Stimulated activated naive CD8-positive, alpha-beta T cell treated with anti-CD3 and anti-CD28 coated beads, Interleukin-15, Interleukin-2, amounts not matched to agents 100 U/mL and 50 U/mL, for 24 hours (primary cell): ENCODE data around the gene NNMT.

Experiments
- ATAC-seq: fragments of 150-1000 bp; cut with Tn5 transposase; one replicate; pipeline ENCODE4 v1.10.0; 2021
- DNase-seq: peaks from one replicate; pipeline ENCODE4 v3.0.0; 2021

NNMT gene

DNA sequence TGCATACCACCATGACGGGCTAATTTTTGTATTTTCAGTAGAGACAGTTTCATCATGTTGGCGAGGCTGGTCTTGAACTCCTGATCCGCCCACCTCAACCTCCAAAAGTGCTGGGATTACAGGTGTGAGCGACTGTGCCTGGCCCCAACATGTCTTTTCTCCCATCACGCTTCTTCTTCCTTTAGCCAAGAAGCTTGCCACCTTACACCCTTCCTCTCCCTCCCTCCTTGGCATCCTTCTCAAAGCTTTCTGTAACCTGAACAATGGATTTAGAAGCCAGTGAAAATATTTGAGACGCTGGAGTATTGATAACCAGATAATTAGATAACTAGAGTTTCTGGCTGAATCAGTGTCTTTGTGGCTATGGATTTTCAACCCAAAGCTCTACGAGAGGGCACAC is 11.3 kb upstream of the NNMT start:
- ATAC-seq (no peak), DNase-seq (no peak)

DNA sequence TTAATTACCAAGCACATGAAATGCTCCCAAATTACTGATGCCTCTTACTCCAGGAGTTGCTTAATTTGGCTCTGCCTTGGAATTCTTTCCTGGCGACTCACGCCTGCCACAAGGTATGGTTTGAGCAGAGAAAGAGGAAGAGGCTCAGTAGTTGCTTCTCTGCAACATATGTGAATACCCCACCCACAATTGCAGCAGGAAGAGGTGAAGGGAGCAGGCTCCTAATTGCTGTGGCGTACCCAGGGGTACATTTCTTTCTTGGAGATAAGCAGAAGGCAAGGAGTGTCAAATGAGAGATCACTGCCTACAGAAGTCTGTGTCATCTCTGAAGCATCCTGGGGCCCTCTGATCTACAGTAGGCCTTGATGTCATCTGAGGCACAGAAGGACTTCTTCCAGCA is 10.6 kb upstream of the NNMT start:
- DNase-seq (no peak), ATAC-seq (no peak)

DNA sequence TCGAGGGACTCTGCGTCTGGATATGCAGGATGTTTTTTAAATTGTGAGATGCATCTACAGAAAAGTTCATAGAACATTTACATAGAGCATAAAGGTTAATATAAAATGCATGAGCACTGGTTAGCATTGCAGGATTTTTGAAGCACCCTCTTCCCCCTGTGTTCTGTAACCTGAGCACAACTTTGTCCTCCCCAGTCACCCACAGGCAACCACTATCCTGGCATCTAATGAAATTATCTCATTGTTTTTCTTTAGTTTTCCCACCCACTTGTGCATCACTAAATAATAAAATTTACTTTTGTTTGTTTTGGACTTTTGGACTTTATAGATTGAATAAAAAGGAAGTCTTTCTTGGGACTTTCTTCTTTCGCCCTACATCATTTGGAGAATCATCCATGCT is 10.0 kb upstream of the NNMT start:
- ATAC-seq (no peak), DNase-seq (no peak)

DNA sequence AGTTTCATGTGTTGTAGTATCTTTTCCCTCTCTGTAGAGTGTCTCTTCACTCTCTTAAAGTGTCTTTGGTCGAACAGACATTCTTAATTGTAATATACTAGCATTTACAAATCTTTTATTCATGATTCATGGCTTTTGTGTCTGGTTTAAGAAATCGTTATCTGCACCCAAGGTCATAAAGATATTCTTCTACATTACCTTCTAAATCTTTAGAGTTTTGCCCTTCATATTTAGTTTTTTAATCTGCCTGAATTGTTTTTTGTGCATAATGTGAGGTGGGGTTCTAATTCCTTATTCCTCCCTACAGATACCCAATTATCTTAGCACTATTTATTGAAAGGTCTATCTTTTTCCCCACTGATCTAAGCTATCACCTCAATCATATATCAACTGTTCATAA is 9.0 kb upstream of the NNMT start:
- DNase-seq (no peak), ATAC-seq (no peak)

DNA sequence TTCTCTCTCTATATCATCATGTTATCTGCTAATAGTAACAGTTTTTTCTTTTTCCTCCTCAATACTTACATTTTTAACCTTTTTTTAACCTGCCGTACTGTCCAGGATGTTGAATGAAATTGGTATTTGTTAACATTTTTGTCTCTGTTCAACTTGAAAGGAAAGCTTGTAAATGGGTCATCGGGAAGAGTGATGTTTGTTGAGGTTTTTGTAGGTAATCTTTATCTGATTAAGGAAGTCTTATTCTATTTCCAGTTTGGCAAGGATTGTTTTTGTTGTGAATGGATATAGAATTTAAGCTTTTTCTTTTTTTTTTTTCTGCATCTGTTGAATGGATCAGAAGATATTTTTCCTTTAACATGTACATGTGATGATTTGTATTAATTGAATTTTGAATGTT is 8.1 kb upstream of the NNMT start:
- DNase-seq (no peak), ATAC-seq (no peak)

DNA sequence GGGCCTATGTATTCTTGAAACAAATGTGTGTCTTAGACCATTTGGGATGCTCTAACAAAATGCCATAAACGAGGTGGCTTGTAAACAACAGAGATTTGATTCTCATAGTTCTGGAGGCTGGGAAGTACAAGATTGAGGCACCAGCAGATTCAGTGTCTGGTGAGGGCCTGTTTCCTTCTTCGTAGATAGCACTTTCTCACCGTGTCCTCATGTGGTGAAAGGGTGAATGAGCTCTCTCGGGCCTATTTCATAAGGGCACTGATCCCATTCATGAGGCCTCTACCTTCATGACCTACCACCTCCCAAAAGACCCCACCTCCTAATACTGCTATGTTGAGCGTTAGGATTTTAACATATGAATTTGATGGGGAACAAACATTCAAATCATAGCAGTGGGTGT is 6.4 kb upstream of the NNMT start:
- DNase-seq (no peak), ATAC-seq (no peak)

DNA sequence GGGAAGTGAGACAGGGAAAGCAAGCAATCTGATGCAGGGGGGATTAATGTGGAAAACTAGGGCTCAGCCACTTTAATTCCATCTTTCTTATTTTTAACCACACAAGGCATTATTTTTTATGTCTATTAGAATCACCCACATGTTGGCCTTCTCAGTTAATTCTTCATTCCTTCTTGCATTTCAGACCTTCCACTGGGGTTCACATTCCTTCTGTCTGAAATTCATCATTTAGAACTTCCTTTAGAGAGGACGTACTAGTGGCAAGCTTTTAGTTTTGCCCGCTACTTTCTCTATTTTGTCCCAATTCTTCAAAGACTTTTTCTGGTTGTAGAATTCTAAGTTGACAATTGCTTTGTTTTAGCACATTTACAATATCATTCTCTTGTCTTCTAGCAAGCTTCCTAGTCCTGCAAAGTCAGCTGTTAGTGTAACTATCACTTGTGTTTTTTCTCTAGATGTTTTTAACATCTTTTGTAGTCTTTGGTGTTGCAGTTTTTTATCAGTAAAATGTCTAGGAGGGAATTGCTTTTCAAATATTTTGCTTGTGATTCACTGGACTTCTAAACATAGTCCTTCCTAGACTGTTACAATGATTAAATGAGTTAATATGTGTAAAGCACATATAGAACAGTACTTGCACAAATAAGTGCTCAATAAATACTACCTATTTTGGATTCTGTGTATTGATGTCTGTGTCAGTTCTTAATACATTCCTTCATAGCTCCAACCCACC is 5.5 kb upstream of the NNMT start:
- no peak for DNase-seq
- no peak for ATAC-seq

DNA sequence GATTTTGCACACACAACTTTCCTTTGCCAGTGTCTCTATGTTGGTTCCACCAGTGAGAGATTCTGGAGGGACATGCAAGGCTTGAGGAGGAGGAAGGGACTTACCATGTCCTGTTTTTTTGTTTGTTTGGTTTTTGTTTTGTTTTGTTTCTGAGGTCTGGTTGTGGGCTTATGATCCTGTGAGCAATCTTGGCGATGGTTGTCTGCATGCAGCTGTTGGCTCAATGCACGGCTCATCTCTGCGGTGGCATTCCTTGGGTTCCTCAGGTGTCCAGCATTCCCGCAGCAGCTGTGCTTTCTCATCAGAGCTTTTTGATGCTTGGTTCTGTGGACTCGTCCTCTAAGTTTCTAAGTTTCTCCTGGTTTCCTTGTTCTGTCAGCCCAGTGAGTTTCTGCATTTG is 4.8 kb upstream of the NNMT start:
- no peak for DNase-seq
- no peak for ATAC-seq

DNA sequence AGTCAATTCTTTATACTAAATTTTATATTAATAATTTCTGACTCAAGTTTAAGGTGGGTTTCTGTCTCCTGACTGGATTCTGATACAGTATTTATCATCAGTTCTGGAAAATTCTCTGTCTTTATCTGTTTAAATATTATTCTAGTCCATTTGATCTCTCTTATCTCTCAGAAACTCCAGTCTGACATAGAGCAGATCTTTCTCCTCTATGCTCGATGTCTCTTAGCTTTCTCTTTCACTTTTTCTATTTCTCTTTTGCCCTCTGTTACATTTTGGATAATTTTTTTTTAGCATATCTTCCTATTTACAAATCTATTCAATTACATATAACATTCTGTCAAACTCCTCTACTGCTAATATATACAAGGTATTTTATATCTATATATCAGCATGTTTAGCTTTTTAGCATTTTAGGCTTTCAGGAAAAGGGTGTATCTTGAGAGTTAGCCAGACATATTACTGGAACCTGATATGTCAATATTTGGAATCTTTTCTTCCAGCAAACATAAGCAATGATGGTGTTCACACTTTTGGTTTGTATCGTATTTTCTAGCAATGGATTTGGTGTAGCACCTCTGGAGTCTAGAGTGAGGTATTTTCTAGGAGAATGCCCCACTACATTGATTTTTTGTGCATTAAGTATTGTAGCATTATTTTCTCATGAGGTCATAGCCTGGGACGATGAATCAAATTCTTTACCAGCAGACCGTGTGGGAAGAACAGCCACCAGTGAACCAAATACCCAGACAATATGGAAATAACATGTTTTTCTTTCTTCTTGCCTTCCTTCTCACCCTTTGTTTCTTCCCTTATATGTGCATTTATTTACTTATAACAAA is 4.1 kb upstream of the NNMT start:
- DNase-seq (no peak), ATAC-seq (no peak)

DNA sequence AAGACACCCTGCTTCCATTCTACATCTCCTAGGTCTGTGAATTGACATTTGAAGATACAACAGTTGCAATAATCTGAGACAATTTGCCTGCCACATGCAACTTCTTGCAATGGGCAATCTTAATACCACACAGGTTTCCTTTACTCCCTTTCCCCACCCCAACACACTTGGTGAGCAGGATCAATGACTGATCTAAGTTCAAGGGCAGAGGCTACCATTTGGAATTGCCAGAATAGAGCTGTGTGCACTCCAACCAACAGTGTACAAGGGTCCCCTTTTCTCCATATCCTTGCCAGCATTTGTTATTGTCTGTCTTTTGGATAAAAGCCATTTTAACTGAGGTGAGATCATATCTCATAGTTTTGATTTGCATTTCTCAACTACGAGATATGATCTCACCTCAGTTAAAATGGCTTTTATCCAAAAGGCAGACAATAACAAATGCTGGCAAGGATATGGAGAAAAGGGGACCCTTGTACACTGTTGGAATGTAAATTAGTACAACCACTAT is 2.9 kb upstream of the NNMT start:
- DNase-seq (no peak), ATAC-seq (no peak)

DNA sequence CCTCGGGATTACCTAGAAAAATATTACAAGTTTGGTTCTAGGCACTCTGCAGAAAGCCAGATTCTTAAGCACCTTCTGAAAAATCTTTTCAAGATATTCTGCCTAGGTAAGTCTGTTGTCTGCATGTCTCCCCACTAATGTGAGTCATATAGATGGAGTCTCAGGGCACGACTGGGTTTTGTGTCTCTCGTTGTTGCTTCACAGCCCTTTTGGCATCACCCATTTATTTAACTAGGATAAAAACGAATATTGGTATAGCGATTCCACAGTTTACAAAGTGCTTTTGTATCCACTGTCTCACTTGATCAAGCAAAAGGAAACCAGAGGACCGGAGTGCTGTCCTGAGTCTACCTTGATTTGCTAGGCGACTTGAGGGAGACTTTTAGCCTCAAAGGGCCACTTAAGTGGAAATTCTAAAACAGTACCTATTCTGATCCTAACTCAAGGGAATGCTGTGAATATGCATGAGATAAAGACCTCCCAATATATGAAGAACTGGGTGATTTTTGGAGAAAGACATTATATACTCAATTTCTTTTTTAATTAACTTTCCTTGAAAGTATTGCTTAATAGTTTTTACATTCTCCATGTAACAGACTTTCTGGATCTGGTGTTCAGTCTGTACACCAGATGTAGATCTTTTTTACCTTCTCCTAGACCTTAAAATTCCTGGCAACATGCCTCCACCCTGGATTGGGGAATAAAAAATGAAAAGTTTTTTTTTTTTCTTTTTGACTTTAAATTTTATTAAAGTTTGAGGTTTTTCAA is 590 bp downstream of the NNMT start:
- DNase-seq (no peak), ATAC-seq (no peak)

DNA sequence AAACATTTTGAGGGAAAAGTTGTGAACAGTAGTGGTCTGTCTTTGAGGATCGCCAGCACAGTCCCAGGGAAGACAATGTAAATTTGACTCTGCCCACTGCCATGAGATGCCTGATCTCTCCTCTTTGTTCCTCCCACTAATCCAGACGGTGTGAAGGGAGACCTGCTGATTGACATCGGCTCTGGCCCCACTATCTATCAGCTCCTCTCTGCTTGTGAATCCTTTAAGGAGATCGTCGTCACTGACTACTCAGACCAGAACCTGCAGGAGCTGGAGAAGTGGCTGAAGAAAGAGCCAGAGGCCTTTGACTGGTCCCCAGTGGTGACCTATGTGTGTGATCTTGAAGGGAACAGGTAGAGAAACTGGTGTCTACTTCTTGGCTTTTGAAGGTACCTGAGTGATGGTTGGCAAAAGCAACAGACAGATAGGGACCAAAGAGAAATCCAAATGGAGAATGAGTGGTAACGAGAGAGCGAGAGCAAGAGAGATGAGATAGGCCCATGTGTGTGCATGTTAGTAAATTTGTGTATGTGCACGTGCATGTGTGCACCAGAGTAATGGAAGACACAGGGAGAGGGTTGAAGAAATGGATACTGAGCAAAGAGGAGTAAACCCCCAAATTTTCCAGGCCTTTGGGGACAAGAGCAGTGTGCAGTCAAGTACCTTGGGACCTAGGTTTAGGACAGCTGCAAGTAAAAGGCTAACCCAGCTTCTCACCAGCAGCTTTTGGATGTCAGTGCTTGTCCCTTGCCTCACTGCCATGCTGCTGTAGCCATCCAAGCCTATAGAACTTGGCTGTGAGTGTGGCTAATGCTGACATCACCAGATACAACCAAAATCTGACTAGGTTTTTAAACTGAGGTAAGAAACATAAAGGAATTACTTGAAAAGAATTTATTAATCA is 1.9 kb downstream of the NNMT start:
- DNase-seq (no peak), ATAC-seq (no peak)

DNA sequence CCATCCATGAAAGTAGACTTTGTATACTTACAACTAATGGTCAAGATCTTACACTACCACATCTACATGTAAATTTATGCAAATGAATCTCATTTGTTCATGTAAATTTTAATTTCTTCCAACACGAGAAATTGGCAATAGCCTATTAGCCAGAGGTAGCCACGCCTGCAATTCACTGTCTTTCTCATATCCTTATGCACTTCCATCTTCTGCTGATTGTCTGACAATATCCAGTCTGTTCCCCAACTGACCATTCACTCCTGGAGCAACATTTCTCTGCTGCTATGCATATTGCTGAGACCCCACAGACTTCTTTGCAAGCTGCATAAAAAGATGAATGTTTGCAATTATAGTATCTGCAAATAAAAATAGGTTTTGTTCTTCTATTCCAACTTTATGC is 2.5 kb downstream of the NNMT start:
- ATAC-seq (no peak), DNase-seq (no peak)

DNA sequence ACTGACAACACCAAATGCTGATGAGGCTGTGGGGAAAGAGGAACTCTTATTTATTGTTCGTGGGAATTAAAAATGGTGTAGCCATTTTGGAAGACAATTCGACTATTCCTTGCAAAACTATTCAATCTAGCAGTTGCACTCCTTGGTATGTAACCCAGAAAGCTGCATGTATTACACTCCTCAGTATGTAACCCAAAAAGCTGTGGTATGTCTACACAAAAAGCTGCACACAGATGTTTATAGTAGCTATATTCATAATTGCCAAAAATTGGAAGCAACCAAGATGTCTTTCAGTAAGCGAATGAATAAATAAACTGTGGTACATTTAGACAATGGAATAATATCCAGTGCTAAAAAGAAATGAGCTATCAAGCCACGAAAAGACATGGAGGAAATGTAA is 4.9 kb downstream of the NNMT start:
- ATAC-seq: no peak

DNA sequence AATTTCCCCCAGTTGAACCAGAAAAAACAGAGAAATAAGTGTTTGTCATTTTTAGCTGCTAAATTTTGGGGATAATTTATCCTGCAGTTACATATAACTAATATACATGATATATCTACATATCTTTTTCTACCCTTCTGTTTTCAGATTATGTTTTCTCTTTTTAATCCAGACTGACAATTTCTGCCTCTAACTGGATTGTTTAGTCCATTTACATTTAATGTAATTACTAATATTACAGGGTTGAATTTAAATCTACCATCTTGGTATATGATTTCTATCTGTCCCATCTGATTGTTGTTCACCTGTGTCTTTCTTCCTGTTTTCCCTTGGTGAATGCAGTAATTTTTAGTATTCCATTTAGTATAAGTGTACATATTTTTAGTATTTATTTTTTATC is 5.7 kb downstream of the NNMT start:
- no peak for ATAC-seq
- DNase-seq: no peak

More for the DNA sequence above, 4.9 kb downstream of the NNMT start:
- no peak for DNase-seq

DNA sequence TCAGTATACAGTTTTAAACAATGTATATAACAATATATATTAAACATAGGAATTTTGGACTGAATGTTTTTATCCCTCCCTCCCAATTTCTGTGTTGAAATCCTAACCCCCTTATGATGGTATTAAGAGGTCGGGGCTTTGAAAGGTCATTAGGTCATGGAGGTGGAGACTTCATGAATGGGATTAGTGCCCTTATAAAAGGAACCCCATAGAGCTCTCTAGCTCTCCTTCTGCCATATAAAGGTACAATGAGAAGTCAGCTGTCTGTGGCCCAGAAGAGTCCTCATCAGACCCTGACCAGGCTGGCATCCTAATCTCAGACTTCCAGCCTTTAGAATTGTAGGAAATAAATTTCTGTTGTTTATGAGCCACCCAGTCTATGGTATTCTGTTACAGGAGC is 6.5 kb downstream of the NNMT start:
- ATAC-seq: no peak
- DNase-seq: no peak

DNA sequence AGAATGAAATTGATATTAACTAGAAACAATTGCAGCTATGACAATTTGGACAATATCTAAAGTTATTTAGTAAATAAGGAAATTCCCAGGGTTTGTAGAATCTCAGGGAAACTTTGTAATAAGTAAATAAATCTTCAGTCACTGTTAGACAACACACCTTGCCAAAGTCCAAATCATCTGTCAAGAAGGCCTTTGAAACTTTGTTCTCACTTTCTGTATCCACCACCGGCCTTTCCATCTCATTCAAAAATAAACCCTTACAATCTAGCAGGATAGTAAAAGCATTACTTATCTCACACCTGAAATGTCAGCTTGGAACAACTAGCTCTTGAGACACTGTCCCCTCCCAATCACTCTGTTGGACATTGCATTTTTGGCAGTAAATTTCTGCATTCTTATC is 7.9 kb downstream of the NNMT start:
- ATAC-seq: no peak
- DNase-seq: no peak

DNA sequence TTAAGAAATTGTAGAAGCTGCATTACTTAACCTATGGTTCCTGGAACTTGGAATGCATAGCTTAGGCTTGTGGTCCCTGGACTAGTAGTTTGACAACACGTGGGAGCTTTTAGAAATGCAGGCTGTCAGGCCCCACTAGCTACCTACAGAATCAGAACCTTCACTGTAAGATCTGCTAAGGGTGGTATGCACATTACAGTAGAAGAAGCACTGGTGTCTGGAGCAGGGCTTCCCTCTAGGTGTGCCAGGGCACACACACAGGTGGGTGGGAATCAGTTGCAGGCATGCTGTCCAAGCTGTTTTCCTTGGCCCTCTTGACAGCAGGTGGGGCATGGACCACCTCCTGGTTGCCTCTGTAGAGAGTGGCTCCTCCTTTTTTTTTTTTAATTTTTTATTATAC is 8.8 kb downstream of the NNMT start:
- DNase-seq (no peak), ATAC-seq (no peak)

DNA sequence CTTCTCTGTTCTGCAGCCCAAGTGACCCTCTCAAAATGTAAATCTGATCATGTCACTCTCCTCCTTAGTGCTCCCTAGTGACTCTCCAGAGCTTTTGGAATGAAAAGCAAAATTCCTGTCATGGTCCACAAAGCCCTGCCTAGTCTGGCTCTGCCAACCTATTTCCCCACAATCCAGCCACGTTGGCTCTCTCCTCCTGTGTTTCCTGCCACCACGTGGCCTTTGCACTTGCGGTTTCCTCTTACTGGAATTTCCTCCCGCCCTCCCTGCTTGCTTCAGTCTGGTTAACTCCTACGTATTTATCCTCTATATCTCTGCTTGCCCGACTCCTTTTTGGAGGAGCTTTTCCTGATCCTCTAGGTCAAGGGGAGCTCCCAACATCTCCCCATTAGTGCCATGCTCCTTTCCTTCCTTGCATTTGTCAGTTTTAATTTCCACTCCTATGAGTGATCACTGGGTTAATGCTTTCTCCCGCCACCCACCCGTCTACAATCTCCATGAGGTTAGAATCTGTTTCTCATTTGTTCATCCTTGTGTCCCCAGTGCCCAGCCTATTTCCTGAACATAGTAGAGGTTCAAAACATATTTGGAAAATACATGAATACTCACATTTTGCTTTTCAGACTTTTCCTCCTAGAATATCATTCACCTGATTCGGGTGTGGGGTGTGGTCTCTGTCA is 11.5 kb downstream of the NNMT start:
- DNase-seq (no peak), ATAC-seq (no peak)

DNA sequence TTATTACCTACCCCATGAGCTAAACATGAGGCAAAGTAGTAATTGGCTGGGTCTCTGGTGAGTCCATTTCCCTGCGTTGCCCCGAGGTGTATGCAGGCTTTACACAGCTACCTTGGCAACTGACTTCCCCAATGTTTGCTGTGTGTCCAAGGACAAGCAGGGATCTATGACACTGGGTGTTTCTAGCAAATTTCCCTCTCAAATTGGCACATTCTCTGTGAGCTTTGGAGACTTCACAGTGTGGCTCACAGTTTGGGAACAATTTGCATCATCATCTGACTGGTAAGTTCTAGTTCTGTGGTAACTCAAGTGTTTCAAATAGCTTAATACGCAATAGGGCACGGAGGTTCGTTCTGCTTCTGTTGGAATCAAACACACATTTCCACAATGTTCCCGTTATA is 12.5 kb downstream of the NNMT start:
- ATAC-seq (no peak), DNase-seq (no peak)

DNA sequence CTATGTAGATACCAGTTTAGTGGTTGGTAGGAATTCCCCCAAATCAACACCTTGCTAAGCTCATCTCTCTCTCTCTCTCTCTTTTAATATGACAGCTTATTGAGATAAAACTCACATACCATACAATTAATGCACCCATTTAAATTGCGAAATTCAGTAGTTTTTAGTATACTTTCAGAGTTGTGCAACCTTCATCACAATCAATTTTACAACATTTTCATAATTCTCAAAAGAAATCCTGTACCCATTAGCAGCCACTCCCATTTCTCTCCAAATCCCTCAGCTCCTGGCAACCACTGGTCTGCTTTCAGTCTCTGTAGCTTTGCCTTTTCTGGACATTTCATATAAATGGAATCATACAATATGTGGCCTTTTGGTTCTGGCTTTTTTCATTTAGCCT is 13.3 kb downstream of the NNMT start:
- no peak for DNase-seq
- ATAC-seq: no peak
